MM.1S (cell line): ENCODE results near the gene FAM120B.

Source experiments
- EZH2 ChIP-seq: fragments of 300-600 bp; sonication (generic); optimal IDR thresholded peaks from 2 replicates; pipeline ENCODE3; 2017; ENCODE audit warnings: low read depth, mild to moderate bottlenecking, antibody characterized with exemption, low read length, mixed read lengths
- EZH2phosphoT487 ChIP-seq: fragments of 300-600 bp; sonication (generic); IDR thresholded peaks from 2 replicates; pipeline ENCODE4 v1.6.1; 2018; ENCODE audit warnings: antibody characterized with exemption, low read length
- TF ChIP-seq, protein P1 (sequence below): fragments of 300-600 bp; sonication (generic); IDR thresholded peaks from 2 replicates; pipeline ENCODE4 v1.5.1; 2016; ENCODE audit warnings: antibody characterized with exemption, low read length, mixed read lengths

DNA sequence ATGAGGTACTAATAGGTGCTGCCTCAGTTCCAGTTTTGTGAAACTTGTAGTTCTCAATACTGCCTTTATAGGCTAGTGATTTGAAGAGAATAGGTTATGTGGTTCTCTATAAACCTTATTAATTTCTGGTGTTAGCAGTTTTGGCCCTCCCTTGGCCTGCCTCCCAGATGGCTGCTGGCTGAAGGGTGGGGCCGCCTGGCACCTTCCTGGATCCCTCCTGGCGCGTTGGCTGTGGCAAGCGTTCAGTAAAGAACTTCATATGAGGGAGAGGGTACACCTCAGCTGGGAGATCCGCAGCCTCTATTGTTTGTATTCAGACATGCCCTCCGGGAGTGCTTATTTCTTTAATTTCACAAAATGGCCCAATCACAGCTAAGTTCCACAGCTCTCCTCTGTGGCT is 51.9 kb downstream of the FAM120B start:
- TF ChIP-seq, protein P1, sequence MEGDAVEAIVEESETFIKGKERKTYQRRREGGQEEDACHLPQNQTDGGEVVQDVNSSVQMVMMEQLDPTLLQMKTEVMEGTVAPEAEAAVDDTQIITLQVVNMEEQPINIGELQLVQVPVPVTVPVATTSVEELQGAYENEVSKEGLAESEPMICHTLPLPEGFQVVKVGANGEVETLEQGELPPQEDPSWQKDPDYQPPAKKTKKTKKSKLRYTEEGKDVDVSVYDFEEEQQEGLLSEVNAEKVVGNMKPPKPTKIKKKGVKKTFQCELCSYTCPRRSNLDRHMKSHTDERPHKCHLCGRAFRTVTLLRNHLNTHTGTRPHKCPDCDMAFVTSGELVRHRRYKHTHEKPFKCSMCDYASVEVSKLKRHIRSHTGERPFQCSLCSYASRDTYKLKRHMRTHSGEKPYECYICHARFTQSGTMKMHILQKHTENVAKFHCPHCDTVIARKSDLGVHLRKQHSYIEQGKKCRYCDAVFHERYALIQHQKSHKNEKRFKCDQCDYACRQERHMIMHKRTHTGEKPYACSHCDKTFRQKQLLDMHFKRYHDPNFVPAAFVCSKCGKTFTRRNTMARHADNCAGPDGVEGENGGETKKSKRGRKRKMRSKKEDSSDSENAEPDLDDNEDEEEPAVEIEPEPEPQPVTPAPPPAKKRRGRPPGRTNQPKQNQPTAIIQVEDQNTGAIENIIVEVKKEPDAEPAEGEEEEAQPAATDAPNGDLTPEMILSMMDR: no peak
- TF ChIP-seq EZH2phosphoT487 (no peak), EZH2 (no peak)
